Measurements from ENCODE around the gene TMEM258.
A peak's percentile ranks its signal among the peaks of the same experiment; 100 is the strongest.

TMEM258 gene

DNA sequence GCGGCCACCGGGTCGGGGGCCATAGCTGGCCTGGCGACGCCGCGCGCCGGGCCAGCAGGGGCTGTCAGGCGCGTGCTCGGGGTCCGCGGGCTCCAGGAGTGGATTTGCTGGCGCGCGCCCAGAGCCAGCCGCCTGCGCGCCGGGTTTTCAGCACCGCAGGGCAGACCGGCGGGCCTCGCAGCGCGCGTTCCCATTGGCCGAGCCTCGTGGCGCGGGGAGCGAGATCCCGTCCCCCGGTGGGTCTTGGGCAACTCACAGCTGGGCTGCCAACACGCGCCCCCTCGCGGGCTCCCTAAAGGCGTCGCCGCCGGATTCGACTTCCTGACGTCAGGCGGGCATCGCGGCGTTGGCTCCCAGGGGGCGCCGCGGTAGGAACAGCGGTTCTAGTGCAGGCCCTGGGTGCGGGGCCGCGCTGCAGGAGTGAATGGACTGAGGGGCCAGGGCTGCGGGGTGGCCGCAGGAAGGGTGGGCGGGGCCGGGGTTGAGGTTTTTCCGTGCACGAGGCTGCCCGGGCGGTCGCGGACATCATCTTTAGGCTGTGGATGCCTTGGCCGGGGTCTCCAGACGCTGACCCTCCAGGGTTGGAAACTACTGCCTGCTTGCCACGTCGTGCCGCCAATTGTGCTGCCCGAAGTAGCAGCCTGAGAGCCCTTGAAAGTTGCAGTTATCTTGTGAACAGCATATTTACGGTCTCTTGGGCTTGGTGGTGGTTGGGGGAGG is 24.5 kb upstream of the TMEM258 start, which contains the start of gene FADS1 (continued):
- TF ChIP-seq ZNF626 (tag by site-specific recombination; IDR thresholded peaks at IDR 0.05): no peak
- TF ChIP-seq ZNF426 (tag by site-specific recombination; IDR thresholded peaks at IDR 0.05): no peak
- TF ChIP-seq BCL11B (tag by site-specific recombination; IDR thresholded peaks at IDR 0.05; ENCODE audit: low read depth): no peak
- TF ChIP-seq YY1 (tag by site-specific recombination; IDR thresholded peaks at IDR 0.05): peak; percentile 50; the same call in 1 of the 2 replicates
- no peak for TF ChIP-seq ZXDB (tag by site-specific recombination; IDR thresholded peaks at IDR 0.05)
- TF ChIP-seq ZBTB7A (tag by site-specific recombination; IDR thresholded peaks at IDR 0.05; ENCODE audit: low read depth): no peak
- TF ChIP-seq ZNF596 (tag by site-specific recombination; IDR thresholded peaks at IDR 0.05): 0 out of 2 replicates have a peak, but pooled peaks have one; percentile 37
- TF ChIP-seq HOXD13 (CRISPR knock-in tag; IDR thresholded peaks at IDR 0.05; ENCODE audit: borderline replicate concordance): no peak
- TF ChIP-seq ZNF664 (tag by site-specific recombination; IDR thresholded peaks at IDR 0.05): no peak
- TF ChIP-seq ZNF16 (tag by site-specific recombination; IDR thresholded peaks at IDR 0.05; ENCODE audit: low read depth): no peak
- TF ChIP-seq, protein P1, sequence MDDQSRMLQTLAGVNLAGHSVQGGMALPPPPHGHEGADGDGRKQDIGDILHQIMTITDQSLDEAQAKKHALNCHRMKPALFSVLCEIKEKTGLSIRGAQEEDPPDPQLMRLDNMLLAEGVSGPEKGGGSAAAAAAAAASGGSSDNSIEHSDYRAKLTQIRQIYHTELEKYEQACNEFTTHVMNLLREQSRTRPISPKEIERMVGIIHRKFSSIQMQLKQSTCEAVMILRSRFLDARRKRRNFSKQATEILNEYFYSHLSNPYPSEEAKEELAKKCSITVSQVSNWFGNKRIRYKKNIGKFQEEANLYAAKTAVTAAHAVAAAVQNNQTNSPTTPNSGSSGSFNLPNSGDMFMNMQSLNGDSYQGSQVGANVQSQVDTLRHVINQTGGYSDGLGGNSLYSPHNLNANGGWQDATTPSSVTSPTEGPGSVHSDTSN (CRISPR knock-in tag; IDR thresholded peaks at IDR 0.05): no peak
- TF ChIP-seq ZBTB48 (tag by site-specific recombination; IDR thresholded peaks at IDR 0.05): peak; percentile 68
- TF ChIP-seq GLIS1 (tag by site-specific recombination; IDR thresholded peaks at IDR 0.05): peak; percentile 85
- TF ChIP-seq, protein P2, sequence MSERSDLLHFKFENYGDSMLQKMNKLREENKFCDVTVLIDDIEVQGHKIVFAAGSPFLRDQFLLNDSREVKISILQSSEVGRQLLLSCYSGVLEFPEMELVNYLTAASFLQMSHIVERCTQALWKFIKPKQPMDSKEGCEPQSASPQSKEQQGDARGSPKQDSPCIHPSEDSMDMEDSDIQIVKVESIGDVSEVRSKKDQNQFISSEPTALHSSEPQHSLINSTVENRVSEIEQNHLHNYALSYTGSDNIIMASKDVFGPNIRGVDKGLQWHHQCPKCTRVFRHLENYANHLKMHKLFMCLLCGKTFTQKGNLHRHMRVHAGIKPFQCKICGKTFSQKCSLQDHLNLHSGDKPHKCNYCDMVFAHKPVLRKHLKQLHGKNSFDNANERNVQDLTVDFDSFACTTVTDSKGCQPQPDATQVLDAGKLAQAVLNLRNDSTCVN (tag by site-specific recombination; optimal IDR thresholded peaks at IDR 0.05): peak; percentile 94
- no peak for TF ChIP-seq BCL11A (tag by site-specific recombination; IDR thresholded peaks at IDR 0.05; ENCODE audit: low read depth)
- TF ChIP-seq, protein P3, sequence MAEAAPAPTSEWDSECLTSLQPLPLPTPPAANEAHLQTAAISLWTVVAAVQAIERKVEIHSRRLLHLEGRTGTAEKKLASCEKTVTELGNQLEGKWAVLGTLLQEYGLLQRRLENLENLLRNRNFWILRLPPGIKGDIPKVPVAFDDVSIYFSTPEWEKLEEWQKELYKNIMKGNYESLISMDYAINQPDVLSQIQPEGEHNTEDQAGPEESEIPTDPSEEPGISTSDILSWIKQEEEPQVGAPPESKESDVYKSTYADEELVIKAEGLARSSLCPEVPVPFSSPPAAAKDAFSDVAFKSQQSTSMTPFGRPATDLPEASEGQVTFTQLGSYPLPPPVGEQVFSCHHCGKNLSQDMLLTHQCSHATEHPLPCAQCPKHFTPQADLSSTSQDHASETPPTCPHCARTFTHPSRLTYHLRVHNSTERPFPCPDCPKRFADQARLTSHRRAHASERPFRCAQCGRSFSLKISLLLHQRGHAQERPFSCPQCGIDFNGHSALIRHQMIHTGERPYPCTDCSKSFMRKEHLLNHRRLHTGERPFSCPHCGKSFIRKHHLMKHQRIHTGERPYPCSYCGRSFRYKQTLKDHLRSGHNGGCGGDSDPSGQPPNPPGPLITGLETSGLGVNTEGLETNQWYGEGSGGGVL (tag by site-specific recombination; IDR thresholded peaks at IDR 0.05): peak; percentile 42
- TF ChIP-seq ZNF549 (tag by site-specific recombination; IDR thresholded peaks at IDR 0.05): no peak
- TF ChIP-seq ZNF792 (tag by site-specific recombination; IDR thresholded peaks at IDR 0.05): no peak
- TF ChIP-seq ZNF514 (tag by site-specific recombination; IDR thresholded peaks at IDR 0.05): no peak
- no peak for TF ChIP-seq ZBTB1 (tag by site-specific recombination; IDR thresholded peaks at IDR 0.05)
- TF ChIP-seq KLF16 (tag by site-specific recombination; IDR thresholded peaks at IDR 0.05): no peak
- TF ChIP-seq SALL2 (tag by site-specific recombination; IDR thresholded peaks at IDR 0.05; ENCODE audit: borderline replicate concordance): no peak
- TF ChIP-seq ZNF114 (tag by site-specific recombination; IDR thresholded peaks at IDR 0.05): no peak
- TF ChIP-seq ZNF37A (tag by site-specific recombination; IDR thresholded peaks at IDR 0.05): no peak
- no peak for TF ChIP-seq ZNF585B (tag by site-specific recombination; IDR thresholded peaks at IDR 0.05)
- TF ChIP-seq ZNF521 (tag by site-specific recombination; IDR thresholded peaks at IDR 0.05): no peak
- no peak; the same call in 1 of the 2 replicates for TF ChIP-seq ZNF391 (tag by site-specific recombination; IDR thresholded peaks at IDR 0.05; ENCODE audit: borderline replicate concordance, low read depth)
- TF ChIP-seq, protein P4, sequence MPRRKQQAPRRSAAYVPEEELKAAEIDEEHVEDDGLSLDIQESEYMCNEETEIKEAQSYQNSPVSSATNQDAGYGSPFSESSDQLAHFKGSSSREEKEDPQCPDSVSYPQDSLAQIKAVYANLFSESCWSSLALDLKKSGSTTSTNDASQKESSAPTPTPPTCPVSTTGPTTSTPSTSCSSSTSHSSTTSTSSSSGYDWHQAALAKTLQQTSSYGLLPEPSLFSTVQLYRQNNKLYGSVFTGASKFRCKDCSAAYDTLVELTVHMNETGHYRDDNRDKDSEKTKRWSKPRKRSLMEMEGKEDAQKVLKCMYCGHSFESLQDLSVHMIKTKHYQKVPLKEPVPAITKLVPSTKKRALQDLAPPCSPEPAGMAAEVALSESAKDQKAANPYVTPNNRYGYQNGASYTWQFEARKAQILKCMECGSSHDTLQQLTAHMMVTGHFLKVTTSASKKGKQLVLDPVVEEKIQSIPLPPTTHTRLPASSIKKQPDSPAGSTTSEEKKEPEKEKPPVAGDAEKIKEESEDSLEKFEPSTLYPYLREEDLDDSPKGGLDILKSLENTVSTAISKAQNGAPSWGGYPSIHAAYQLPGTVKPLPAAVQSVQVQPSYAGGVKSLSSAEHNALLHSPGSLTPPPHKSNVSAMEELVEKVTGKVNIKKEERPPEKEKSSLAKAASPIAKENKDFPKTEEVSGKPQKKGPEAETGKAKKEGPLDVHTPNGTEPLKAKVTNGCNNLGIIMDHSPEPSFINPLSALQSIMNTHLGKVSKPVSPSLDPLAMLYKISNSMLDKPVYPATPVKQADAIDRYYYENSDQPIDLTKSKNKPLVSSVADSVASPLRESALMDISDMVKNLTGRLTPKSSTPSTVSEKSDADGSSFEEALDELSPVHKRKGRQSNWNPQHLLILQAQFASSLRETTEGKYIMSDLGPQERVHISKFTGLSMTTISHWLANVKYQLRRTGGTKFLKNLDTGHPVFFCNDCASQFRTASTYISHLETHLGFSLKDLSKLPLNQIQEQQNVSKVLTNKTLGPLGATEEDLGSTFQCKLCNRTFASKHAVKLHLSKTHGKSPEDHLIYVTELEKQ (tag by site-specific recombination; IDR thresholded peaks at IDR 0.05; ENCODE audit: borderline replicate concordance): no peak
- TF ChIP-seq ZNF629 (tag by site-specific recombination; IDR thresholded peaks at IDR 0.05): peak; percentile 88
- TF ChIP-seq SP3 (tag by site-specific recombination; IDR thresholded peaks at IDR 0.05): no peak
- peak; percentile 44; the same call in 1 of the 2 replicates for TF ChIP-seq ZNF121 (tag by site-specific recombination; IDR thresholded peaks at IDR 0.05)

Measured in HEK293 (cell line).